A673 (cell line): ENCODE data around the gene GTPBP10.
"Not testable (repeated sequence)": the region's sequence is repeated elsewhere in the genome, so short reads cannot be mapped to it uniquely, and the experiment has no call there.

Experiments used
- EZH2 ChIP-seq: fragments of 200-600 bp; sonication (generic); IDR thresholded peaks from 2 replicates; pipeline ENCODE4 v1.6.1; 2017; ENCODE audit warnings: borderline replicate concordance, low read depth, mild to moderate bottlenecking, mixed read lengths, antibody characterized with exemption, low read length; ENCODE audit not compliant: poor library complexity, severe bottlenecking
- TF ChIP-seq, protein P1 (sequence below): fragments of 300-800, 200-600 bp; sonication (generic); conservative IDR thresholded peaks from 2 replicates; pipeline ENCODE4 v1.5.1; 2017; ENCODE audit warnings: low read depth, mild to moderate bottlenecking, antibody characterized with exemption, low read length, moderate library complexity, mixed read lengths

DNA sequence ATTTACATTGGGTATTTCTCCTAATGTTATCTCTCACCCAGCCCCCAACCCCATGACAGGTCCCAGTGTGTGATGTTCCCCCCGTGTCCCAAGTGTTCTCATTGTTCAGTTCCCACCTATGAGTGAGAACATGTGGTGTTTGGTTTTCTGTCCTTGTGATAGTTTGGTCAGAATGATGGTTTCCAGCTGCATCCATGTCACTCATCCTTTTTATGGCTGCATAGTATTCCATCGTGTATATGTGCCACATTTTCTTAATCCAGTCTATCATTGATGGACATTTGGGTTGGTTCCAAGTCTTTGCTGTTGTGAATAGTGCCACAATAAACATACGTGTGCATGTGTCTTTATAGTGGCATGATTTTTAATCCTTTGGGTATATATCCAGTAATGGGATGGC, 3.5 kb downstream of the GTPBP10 start:
- TF ChIP-seq, protein P1, sequence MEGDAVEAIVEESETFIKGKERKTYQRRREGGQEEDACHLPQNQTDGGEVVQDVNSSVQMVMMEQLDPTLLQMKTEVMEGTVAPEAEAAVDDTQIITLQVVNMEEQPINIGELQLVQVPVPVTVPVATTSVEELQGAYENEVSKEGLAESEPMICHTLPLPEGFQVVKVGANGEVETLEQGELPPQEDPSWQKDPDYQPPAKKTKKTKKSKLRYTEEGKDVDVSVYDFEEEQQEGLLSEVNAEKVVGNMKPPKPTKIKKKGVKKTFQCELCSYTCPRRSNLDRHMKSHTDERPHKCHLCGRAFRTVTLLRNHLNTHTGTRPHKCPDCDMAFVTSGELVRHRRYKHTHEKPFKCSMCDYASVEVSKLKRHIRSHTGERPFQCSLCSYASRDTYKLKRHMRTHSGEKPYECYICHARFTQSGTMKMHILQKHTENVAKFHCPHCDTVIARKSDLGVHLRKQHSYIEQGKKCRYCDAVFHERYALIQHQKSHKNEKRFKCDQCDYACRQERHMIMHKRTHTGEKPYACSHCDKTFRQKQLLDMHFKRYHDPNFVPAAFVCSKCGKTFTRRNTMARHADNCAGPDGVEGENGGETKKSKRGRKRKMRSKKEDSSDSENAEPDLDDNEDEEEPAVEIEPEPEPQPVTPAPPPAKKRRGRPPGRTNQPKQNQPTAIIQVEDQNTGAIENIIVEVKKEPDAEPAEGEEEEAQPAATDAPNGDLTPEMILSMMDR, result not testable (repeated sequence)
- TF ChIP-seq EZH2, result not testable (repeated sequence)
